Type B pancreatic cell (in vitro differentiated cells): Measurements from ENCODE around the gene ATXN7L3. TPM values are rescaled to one million over a fixed set of nuclear protein-coding genes. Genes with fewer than 3 reads are reported as not detected.

ENCODE experiments used
- DNase-seq: peaks from one replicate; pipeline ENCODE4 v3.0.0; 2021; ENCODE audit warnings: mixed read lengths; ENCODE audit not compliant: unreplicated experiment; ENCODE audit errors: extremely low spot score
- H3K27ac Mint-ChIP-seq: 2 replicates; pipeline ENCODE4 v1.8.0; 2021; ENCODE audit warnings: mild to moderate bottlenecking, mixed read lengths
- H3K27me3 Mint-ChIP-seq: 2 replicates; pipeline ENCODE4 v1.8.0; 2021; ENCODE audit warnings: mixed read lengths
- H3K36me3 Mint-ChIP-seq: 2 replicates; pipeline ENCODE4 v1.8.0; 2021; ENCODE audit warnings: mixed read lengths
- H3K4me1 Mint-ChIP-seq: one replicate; pipeline ENCODE4 v1.8.0; 2021; ENCODE audit warnings: mixed read lengths; ENCODE audit not compliant: unreplicated experiment
- H3K4me3 Mint-ChIP-seq: 2 replicates; pipeline ENCODE4 v1.8.0; 2021; ENCODE audit warnings: mild to moderate bottlenecking, mixed read lengths
- H3K9me3 Mint-ChIP-seq: 2 replicates; pipeline ENCODE4 v1.8.0; 2021; ENCODE audit warnings: mixed read lengths
- CTCF ChIP-seq: fragments of 200-600 bp; sonication (generic); conservative IDR thresholded peaks from 2 replicates; pipeline ENCODE4 v1.5.0; 2021; ENCODE audit warnings: antibody characterized with exemption, mild to moderate bottlenecking
- total RNA-seq: library from RNA; stranded (reverse); gene quantifications from 2 replicates; pipeline ENCODE4 v1.2.1, GENCODE V29; 2021; ENCODE audit warnings: low replicate concordance

The ATXN7L3 gene
- total RNA-seq, 1 donor from 2014 or later, result 96.7 TPM

- no peak for TF ChIP-seq CTCF
- Mint-ChIP-seq H3K9me3 (no peaks in the 10 kb centered on the region), H3K27me3 (no peaks in the 10 kb centered on the region), H3K4me3 (peak overlapping the region; percentile 84), H3K4me1 (peaks cover 15% of the 10 kb centered on the region), H3K27ac (peak overlapping the region; percentile 26), H3K36me3 (peaks cover 15% of the 10 kb centered on the region)
- DNase-seq, result no peak
Measured at GRCh38 chr17:44216694-44217093, 17.0 kb upstream of the ATXN7L3 start.

- Mint-ChIP-seq H3K4me1 (peaks cover 13% of the 10 kb centered on the region), H3K36me3 (peaks cover 15% of the 10 kb centered on the region), H3K27me3 (no peaks in the 10 kb centered on the region), H3K4me3 (no peak overlapping the region), H3K27ac (no peak overlapping the region), H3K9me3 (no peaks in the 10 kb centered on the region)
- no peak for DNase-seq
- TF ChIP-seq CTCF, result no peak
Measured at GRCh38 chr17:44216173-44216572, 16.5 kb upstream of the ATXN7L3 start.

GRCh38 chr17:44214896-44215295 is 15.2 kb upstream of the ATXN7L3 start:
- Mint-ChIP-seq H3K4me1 (peaks cover 13% of the 10 kb centered on the region), H3K4me3 (peak overlapping the region; percentile 59), H3K27me3 (no peaks in the 10 kb centered on the region), H3K36me3 (peaks cover 15% of the 10 kb centered on the region), H3K9me3 (no peaks in the 10 kb centered on the region), H3K27ac (peak overlapping the region; percentile 26)
- no peak for DNase-seq
- no peak for TF ChIP-seq CTCF

- Mint-ChIP-seq H3K36me3 (peaks cover 15% of the 10 kb centered on the region), H3K4me1 (peaks cover 13% of the 10 kb centered on the region), H3K27ac (no peak overlapping the region), H3K4me3 (no peak overlapping the region), H3K27me3 (no peaks in the 10 kb centered on the region), H3K9me3 (no peaks in the 10 kb centered on the region)
- no peak for DNase-seq
- no peak for TF ChIP-seq CTCF
Measured at GRCh38 chr17:44214230-44214494, 14.5 kb upstream of the ATXN7L3 start.

- Mint-ChIP-seq H3K4me1 (peaks cover 13% of the 10 kb centered on the region), H3K9me3 (no peaks in the 10 kb centered on the region), H3K27me3 (no peaks in the 10 kb centered on the region), H3K36me3 (peaks cover 17% of the 10 kb centered on the region), H3K4me3 (no peak overlapping the region), H3K27ac (peak overlapping the region; percentile 43)
- TF ChIP-seq CTCF, result no peak
- DNase-seq, result no peak
Measured at GRCh38 chr17:44213403-44214229, 13.9 kb upstream of the ATXN7L3 start.
